Activated T-helper 9 cell treated with anti-CD3 and anti-CD28 coated beads, Interleukin-2, amount 50 U/mL, for 16 hours (primary cell): Measurements from ENCODE around the gene ORC1.
A peak's percentile ranks its signal among the peaks of the same experiment; 100 is the strongest.

ENCODE experiments used
- DNase-seq: peaks from one replicate; pipeline ENCODE4 v3.0.0-alpha.2; 2020; ENCODE audit warnings: low read depth

The ORC1 gene

GRCh38 chr1:52404116-52404974 is at the start of gene ORC1, which contains the start of gene PRPF38A:
Gene ORC1 (minus strand): TSS chr1:52404423. CDS start chr1:52402223, 2,200 bp downstream.
Gene PRPF38A (plus strand): TSS chr1:52404602. CDS start chr1:52404750, 148 bp downstream.
- peak; percentile 94 for DNase-seq

- DNase-seq: no peak
These were observed 40.2 kb upstream of the ORC1 start for GRCh38 chr1:52444463-52444862.

- no peak for DNase-seq
These were observed 35.8 kb upstream of the ORC1 start for GRCh38 chr1:52439976-52440375.

GRCh38 chr1:52436817-52437216 is 32.6 kb upstream of the ORC1 start:
- DNase-seq: no peak

- DNase-seq: no peak
These were observed 31.4 kb upstream of the ORC1 start for GRCh38 chr1:52435650-52436049.

- no peak for DNase-seq
These were observed 31.0 kb upstream of the ORC1 start for GRCh38 chr1:52435211-52435610.

GRCh38 chr1:52432807-52433206 is 28.6 kb upstream of the ORC1 start:
- DNase-seq: no peak

- no peak for DNase-seq
These were observed 22.9 kb upstream of the ORC1 start for GRCh38 chr1:52427152-52427551.

GRCh38 chr1:52426371-52426770 is 22.1 kb upstream of the ORC1 start:
- DNase-seq: no peak

GRCh38 chr1:52424813-52425212 is 20.6 kb upstream of the ORC1 start:
- DNase-seq: no peak

GRCh38 chr1:52424231-52424636 is 20.0 kb upstream of the ORC1 start:
- DNase-seq: no peak

GRCh38 chr1:52423771-52424170 is 19.5 kb upstream of the ORC1 start:
- DNase-seq: peak; percentile 43

GRCh38 chr1:52423055-52423454 is 18.8 kb upstream of the ORC1 start:
- DNase-seq: no peak

- no peak for DNase-seq
These were observed 16.5 kb upstream of the ORC1 start for GRCh38 chr1:52420713-52421112.

- no peak for DNase-seq
These were observed 12.6 kb upstream of the ORC1 start for GRCh38 chr1:52416811-52417210.

GRCh38 chr1:52414942-52415341 is 10.7 kb upstream of the ORC1 start:
- no peak for DNase-seq

GRCh38 chr1:52413410-52413989 is 9.3 kb upstream of the ORC1 start:
- DNase-seq: no peak

GRCh38 chr1:52404975-52405338 is 734 bp upstream of the ORC1 start:
- DNase-seq: no peak

- DNase-seq: peak; percentile 19
These were observed 582 bp downstream of the ORC1 start for GRCh38 chr1:52403566-52404115.

- DNase-seq: no peak
These were observed 1.4 kb downstream of the ORC1 start for GRCh38 chr1:52402860-52403240.

GRCh38 chr1:52400131-52400530 is 4.1 kb downstream of the ORC1 start:
- DNase-seq: no peak

GRCh38 chr1:52399629-52400028 is 4.6 kb downstream of the ORC1 start:
- DNase-seq: no peak

- DNase-seq: no peak
These were observed 11.0 kb downstream of the ORC1 start for GRCh38 chr1:52393174-52393573.
